Smooth muscle cell of the coronary artery (primary cell): Measurements from ENCODE around the gene AQR. TPM values are rescaled to one million over a fixed set of nuclear protein-coding genes. Genes with fewer than 3 reads are reported as not detected.

Experiments used
- total RNA-seq: library from RNA; depleted of rRNA; stranded (reverse); fragments of >200 nt; gene quantifications from 2 replicates; pipeline ENCODE4 v1.2.3, GENCODE V29; 2014; ENCODE audit warnings: low replicate concordance

AQR gene
- 10.5 and 14.3 TPM in 2 replicates for total RNA-seq

GRCh38 chr15:34969340-34970097 is at the start of gene AQR:
Gene AQR, minus strand, starts transcription at chr15:34969742. Its CDS starts 129 bp downstream, at chr15:34969613.

GRCh38 chr15:34988027-34988902 is 18.7 kb upstream of the AQR start, which contains the start of gene ZNF770:
Gene ZNF770, minus strand, starts transcription at chr15:34988287. Its CDS starts 4,853 bp downstream, at chr15:34983434.

Other genes with a start within 250 kb of the AQR start
- not detected in 2 replicates for gene GJD2, start 214.7 kb downstream of the AQR start, total RNA-seq
- 0.08 and 0.70 TPM in 2 replicates for gene ACTC1, start 174.2 kb downstream of the AQR start, total RNA-seq
- 13.3 and 22.2 TPM in 2 replicates for gene ZNF770, start 18.5 kb upstream of the AQR start, total RNA-seq
- not detected in 2 replicates for gene NANOGP8, start 115.6 kb upstream of the AQR start, total RNA-seq